Colon (tissue), 2 donors: ENCODE data around the gene ANTXR2.
"Not testable (repeated sequence)": the region's sequence is repeated elsewhere in the genome, so short reads cannot be mapped to it uniquely, and the experiment has no call there.

Experiments
- FAIRE-seq: peaks from 2 replicates; lab custom pipeline; 2012; peaks lifted over from hg19 to GRCh38; lab: Jason Lieb, UNC
- donor health status: control.
- donor health status: control.

ANTXR2 gene

DNA sequence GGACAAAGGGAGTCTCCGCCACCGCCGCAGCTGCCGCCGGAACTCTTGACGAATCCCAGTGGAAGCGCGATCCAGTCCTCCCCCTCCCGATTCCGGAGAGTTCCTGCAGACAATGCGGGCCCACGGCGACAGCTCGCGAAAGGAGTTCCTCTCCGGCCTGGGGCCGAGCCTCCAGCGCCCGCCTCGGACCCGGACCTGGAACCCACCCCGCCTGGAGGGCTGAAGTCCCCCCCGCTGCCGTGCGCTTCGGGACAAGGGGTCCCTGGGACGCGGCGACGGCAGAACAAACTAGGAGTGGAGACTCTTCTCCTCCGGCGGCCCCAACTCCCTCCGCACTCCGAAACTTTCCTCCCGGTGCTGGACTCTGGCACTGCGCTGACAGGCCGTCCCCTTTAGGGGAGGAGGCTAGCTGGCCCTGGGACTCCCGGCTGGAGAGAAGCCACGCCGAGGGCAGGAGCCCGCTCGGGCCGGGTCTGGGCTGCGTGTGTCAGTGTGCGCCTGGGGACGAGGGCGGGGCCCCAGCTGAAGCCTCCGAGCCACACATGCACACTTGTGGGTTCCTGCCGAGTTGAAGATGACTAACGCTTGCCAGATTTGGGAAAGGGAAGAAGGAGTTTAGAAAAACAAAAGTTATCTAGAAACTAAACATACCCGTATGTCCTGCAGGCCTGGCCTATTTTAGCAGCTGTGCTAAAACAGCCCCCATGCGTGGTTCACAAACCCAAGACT, at the start of gene ANTXR2:
Gene ANTXR2, minus strand, starts transcription at position 486 of the 729 bp plus-strand sequence. CDS start 669 bp downstream, outside the sequence.
- no peak for FAIRE-seq

DNA sequence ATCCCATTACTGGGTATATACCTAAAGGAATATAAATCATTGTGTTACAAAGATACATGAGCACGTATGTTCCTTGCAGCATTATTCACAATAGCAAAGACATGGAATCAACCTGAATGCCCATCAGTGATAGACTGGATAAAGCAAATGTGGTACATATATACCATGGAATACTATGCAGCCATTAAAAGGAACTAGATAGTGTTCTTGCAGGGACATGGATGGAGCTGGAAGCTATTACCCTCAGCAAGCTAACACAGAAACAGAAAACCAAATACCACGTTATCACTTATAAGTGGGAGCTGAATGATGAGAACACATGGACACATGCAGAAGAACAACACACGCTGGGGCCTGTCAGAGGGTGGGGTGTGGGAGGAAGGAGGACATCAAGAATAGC, 48.8 kb upstream of the ANTXR2 start:
- not testable (repeated sequence) for FAIRE-seq

DNA sequence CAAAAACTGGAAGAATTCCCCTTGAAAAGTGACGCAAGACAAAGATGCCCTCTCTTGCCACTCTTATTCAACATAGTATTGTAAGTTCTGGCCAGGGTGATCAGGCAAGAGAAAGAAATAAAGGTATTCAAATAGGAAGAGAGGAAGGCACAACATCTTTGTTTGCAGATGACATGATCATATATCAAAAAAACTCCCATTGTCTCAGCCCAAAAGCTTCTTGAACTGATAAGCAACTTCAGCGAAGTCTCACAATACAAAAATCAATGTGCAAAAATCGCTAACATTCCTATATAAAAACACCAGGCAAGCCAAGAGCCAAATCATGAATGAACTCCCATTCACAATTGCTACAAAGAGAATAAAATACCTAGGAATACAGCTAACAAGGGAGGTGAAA, 46.6 kb upstream of the ANTXR2 start:
- not testable (repeated sequence) for FAIRE-seq

DNA sequence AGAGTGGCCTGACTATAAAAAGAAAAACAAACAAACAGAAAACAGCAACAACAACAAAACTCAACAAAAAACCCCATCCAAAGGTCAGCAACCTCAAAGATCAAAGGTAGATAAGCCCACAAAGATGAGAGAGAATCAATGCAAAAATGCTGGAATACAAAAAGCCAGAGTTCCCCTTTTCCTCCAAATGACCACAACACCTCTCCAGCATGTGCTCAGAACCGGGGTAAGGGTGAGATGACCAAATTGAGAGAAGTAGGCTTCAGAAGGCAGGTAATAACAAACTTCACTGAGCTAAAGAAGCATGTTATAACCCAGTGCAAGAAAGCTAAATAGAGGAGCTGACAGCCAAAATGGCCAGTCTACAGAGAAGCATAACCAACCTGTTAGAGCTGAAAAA, 43.5 kb upstream of the ANTXR2 start:
- FAIRE-seq, result no peak

DNA sequence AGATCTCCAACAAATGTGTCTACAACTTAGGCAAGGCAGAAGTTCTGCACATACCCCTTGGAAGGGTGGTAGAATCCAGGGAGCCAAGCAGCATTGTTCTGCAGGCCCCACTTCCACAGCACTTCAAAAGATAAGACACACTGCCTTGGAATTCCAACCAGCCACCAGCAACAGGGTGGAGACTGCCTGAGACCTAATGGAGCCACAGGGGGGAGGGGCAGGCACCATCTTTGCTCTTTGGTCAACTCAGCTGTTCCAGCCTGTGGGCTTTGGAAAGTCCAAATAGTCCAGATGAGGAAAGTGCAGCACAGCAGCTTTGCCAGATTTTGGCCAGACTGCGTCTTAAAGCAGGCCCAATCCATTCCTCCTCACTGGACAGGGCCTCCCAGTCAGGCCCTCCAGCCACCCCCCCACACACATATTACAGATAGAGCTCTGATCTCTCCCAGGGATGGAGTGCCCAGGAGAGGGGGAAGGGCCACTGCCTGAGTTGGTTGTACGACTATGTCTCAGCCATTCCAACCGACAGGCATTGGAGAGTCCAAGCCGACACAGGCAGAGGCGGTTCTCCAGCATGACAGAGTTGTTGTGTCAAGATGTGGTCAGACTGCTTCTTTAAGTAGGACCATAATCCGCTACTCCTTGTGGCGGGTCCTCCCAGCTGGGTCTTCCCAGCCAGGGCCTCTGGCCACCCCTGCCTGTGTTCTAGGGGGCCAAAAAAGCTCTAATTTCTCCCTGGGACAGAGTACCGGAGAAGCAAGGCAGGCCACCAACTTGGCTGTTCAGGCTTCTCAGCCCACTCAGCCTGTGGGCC, 42.5 kb upstream of the ANTXR2 start:
- FAIRE-seq, result no peak

DNA sequence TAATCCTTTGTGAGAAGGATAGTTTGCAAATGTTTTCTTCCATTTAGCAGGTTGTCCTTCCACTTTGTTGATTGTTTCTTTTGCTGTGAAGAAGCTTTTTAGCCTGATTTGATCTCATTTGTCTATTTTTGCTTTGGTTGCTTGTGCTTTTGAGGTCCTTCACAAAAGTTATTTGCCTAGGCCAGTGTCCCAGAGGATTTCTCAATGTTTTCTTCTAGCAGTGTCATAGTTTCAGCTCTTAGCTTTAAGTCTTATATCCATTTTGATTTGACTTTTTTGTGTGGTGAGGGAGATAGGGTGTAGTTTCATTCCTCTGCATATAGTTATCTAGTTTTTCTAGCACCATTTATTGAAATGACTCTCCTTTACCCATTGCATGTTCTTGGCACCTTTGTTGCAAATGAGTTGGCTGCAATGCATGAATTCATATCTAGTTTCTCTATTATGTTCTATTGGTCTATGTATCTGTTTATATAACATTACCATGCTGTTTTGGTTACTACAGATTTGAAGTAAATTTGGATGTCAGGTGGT, 41.8 kb upstream of the ANTXR2 start:
- no peak for FAIRE-seq

DNA sequence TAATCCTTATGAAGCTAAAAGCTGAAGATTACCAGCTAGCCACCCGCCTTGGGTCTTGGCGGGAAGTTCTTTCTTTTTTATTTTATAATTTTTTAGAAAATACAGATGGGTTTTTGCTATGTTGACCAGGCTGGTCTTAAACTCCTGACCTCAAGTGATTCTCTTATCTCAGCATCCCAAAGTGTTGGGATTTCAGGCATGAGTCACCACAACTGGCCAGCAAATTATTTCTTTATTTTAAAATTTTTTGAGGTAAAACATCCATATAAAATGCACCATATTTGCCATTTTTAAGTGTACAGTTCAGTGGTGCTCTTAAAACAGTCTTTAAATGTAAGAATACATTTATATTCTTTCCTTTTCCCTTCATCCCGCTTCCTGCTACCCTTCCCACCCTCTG, 40.6 kb upstream of the ANTXR2 start:
- no peak for FAIRE-seq

DNA sequence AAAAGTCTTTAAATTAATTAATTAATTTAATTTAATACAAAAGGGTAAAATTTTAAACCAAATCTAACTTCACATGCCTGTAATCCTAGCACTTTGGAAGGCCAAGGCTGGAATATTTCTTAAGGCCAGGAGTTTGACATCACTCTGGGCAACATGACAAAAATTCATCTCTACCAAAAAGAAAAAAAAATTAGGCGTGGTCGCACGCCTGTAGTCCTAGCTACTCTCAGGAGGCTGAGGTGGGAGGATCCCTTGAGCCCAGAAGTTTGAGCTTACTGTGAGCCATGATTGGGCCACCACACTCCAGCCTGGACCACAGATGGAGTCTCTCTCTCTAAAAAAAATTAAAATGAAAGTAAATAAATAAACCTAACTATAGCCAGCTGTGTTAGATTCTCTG, 39.2 kb upstream of the ANTXR2 start:
- FAIRE-seq, result no peak

DNA sequence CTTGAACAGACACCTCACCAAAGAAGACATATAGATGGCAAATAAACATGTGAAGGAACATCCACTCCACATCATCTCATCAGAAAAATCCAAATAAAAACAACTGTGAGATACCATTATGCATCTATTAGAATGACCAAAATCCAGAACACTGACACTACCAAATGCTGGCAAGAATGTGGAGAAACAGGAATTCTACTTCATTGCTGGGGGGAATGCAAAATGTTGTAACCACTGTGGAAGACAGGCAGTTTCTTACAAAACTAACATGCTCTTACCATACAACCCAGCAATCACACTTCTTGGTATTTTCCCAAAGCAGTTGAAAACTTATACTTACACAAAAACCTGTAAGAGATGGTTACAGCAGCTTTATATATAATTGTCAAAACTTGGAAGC, 38.2 kb upstream of the ANTXR2 start:
- no peak for FAIRE-seq

DNA sequence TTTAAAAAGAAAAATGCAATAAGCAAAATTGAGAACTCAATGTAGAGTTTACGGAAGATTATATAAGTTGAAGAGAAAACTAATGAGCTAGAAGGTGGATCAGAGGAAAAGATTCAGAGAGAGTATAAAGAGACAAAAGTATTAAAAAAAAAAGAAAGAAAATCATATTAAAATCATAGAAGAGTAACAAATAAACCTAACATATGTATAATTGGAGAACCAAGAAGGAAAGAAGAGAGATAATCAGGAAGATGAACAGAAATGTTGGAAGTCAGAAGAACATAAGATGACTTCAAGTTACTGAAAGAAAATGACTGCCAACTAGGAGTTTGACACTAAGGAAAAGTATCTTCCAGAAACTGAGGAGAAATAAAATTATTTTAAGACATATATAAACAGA, 34.3 kb upstream of the ANTXR2 start:
- FAIRE-seq, result no peak

DNA sequence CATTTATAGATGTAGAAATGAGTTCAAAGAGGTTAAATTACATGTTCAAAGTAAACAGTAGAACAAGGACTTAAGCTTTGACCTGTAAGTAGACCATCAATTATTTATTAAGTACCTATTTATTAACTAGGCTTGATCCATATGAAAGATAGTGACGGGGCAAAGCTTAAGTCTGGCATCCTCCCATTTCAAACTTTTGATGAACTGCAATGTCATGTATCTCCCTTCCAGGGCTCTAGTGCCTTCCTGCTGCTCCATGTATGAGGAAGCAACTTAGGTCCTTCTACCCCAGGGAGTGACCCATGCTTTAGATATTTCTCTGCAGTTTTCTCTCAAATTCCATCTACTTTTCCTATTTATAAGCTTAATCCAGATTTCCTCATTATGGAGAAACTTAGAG, 31.9 kb upstream of the ANTXR2 start:
- no peak for FAIRE-seq

DNA sequence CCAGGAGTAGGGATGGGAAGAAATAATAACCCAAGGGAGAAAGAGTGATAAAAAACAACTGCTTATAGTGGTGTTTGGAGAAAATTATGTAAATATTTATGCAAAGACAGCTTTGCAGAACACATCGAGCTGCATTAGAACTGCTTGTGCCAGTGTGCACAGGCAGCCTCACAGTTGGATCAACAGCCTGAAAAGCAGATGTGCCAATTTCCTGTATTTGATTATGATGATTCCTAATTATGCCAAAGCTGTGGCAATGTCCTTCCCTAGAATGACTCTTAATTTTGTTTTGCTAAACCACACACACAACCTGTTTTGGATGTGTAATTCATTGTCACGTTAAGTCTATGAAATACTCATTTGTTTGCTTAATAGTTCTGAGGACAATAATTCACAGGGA, 30.6 kb upstream of the ANTXR2 start:
- FAIRE-seq, result no peak

DNA sequence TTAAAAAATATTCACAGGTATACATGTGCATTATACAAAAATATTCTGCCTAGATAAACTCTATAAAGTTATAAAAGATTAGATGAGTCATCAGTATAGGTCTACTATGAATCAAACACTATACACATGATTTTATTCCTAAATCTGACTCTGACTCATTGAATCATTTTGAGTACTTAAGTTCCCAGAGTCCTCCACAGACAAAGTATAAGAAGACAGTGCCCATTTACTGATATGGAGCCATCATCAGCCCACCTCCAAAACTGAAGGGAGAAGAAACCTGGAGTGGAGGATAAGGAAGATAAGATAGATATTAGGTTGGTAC, 28.7 kb upstream of the ANTXR2 start:
- no peak for FAIRE-seq

DNA sequence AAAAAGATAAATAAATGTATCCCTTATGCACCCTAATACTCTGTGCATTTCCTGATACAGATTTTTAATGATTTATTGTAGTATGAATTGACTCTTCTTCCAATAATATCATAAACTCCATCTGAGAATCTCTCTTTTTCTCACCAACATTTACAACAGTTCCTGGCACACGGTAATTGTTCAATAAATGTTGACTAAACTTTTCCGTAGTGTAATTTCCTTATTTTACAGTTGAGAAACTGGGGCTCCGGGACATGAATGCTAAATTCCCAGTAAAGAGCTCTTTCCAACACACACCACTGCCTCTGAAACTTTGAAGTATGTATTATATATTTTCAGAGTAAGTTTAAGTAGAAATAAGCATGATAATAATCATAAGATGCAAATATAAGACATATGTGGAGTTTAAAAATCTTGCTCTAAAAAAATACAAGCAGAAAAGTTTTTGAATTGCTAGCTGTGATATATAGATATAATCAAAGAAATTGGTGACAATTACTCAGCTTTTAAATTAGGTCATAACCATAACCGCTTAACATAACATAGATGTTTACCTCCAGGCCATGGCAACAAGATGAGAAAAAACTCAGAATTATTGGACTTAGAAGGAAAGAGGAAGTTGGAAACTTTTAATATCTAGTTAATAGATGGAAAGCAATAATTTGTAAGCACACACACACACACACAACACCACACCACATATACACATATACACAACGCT, 28.2 kb upstream of the ANTXR2 start:
- no peak for FAIRE-seq

DNA sequence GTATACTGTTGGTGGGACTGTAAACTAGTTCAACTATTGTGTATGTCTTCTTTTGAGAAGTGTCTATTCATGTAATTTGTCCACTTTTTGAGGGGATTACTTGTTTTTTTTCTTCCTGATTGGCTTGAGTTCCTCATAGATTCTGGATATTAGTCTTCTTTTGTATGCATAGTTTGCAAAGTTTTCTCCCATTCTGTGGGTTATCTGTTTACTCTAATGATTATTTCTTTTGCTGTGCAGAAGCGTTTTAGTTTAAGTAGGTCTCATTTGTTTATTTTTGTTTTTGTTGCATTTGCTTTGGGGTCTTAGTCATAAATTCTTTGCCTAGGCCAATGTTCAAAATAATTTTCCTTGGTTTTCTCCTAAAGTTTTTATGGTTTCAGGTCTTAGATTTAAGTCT, 26.6 kb upstream of the ANTXR2 start:
- FAIRE-seq, result no peak

DNA sequence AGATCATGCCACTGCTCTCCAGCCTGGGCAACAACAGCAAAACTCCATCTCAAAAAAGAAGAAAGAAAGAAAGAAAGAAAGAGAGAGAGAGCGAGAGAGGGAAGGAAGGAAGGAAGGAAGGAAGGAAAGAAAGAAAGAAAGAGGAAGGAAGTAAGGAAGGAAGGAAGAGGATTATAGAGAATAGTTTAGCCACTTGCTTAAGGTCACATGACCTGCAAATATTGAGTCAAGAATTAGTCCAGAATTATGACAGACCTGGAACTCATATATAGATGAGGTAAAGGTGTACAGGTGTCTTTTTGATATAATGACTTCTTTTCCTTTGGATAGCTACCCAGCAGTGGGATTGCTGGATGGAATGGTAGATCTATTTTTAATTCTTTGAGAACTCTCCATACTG, 25.6 kb upstream of the ANTXR2 start:
- FAIRE-seq, result no peak

DNA sequence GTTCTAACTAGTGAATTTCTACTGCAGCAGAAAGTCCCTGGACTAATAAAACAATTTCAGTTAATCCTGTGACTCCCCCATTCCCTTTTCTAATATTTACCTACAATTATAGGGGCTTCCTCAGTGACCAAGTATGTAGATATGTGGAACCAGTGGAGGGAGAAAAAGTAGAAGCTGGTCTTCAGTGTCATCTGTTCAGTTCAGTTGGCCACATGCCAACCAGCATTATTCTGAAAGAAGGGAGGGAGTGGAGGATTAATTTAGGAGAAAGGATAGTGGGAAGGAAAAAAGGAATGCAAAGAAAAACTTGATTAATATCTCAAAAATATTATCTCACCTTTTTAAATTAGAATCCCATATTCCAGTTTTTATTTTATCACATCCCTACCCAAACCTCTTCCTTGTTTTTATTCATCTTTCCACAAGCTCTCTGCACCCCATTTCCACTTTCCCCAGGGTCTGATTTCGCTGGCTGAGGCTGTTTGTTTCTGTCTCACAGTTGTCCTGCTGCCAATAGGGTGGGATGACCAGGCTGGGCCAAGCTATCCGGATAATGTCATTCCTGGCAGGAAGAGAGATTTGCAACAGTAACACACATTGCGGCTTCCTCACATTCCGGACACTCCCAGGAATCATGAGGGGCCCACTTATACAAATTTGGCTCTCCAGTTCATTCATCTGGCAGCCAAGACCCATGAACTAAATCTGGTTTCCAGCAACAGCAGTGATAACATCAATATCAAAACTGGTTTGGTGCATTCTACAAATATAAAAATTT, 24.6 kb upstream of the ANTXR2 start:
- FAIRE-seq, result no peak

DNA sequence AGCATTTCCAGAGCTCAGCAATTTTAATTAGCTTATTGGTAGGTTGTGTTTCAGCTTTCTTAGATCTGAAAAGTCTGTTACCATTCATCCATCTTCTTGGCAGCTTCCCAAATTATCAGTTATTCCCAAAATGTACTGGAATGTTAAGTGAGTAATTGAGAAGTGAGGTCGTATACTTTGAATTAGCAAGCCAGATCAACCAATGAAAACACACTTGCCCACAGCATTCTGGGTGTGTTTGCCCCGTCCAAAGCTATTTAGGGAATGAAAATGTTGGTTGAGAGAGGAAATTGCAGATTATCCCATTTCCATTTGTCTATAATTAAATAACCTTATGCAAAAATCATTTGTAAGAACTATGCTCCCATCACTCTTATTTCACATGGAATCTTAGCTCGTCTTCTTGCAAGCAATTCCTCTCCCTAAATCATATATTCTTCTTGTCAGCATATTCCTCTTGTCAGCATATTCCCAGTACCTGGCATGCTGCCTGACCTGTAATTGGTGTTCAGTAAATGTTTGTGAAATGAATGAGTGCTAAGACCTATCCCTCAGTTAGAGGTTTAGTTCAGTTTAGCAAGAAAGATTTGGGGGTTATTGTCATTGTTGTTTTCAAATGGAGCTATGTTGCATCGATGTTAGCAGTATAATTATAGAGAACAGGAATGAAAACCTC, 23.3 kb upstream of the ANTXR2 start:
- no peak for FAIRE-seq

DNA sequence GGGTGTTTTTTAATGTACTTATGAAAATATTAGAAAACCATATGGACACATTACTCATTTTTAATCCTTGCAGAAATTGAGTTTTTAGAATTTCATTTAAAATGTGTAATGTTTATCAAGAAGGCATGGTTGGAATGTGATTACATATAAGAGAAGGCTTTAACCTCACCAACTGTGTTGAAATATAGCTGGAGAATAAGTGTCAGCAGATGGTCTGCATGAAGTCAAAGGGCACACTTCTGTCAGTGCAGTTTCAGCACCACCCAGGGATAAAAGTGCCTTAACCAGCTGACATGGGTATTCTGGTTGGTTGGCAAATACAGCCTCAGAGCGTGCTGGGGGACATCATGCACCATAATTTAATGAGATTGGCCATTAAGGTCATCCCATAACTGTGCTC, 21.2 kb upstream of the ANTXR2 start:
- no peak for FAIRE-seq

DNA sequence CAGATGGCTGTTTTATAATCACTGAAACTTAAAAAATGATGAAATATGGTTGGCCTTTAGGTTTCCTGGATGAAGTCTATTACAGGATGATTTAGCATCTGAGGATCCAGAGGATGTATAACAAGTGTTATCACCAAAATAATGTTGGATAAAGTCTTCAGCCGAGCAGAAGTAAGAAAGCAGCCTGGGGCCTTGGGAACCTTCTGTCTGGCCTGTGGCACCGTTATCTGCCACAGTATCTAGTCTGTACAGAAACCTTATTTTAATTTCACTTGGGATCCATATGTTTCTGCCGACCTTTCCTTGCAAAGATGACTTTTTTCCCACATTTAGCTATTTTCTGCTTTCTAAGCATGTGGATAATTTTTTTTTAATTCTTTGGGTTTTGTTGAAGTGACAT, 20.5 kb upstream of the ANTXR2 start:
- no peak for FAIRE-seq

DNA sequence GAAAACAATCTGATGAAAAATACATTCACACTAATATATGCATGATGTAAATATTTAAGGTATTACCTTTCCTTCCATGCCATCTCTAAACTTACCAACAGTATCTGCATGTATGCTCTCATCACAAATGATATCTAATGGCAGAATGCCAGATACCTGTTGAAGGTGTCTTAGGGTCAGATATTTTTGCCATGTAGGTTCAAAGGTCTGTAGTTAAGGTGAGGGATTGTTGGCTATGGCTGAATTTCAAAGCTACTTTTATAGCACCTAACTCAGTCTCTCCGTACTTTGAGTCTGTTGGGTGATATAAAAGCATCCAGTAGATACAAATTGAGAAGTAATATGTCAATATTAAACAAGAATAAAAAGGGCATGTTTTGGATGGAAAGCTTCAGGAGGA, 19.8 kb upstream of the ANTXR2 start:
- no peak for FAIRE-seq

DNA sequence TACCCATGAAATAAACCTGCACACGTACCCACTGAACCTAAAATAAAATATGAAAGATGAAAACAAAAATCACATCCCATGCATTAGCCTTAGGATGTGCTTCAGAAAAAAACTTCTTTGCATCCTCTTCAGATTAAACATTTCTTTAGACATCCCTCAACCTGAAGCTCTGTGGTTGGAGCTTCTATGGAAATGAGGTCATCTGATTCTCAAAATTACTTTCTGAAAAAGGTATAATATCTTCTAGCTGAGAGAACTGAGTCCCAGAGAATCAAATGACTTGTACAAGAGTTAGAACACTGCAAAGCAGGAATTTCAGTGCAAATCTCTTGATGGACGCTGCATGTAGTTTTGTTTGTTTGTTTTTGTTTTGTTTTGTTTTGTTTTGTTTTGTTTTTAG, 19.1 kb upstream of the ANTXR2 start:
- no peak for FAIRE-seq
